Measurements from ENCODE around the gene GIPC2.
"Not testable (repeated sequence)": the region's sequence is repeated elsewhere in the genome, so short reads cannot be mapped to it uniquely, and the experiment has no call there.

Gene GIPC2, protein sequence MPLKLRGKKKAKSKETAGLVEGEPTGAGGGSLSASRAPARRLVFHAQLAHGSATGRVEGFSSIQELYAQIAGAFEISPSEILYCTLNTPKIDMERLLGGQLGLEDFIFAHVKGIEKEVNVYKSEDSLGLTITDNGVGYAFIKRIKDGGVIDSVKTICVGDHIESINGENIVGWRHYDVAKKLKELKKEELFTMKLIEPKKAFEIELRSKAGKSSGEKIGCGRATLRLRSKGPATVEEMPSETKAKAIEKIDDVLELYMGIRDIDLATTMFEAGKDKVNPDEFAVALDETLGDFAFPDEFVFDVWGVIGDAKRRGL

GRCh38 chr1:78045926-78046778 is at the start of gene GIPC2:
Gene GIPC2 (plus strand): TSS chr1:78045966. CDS start chr1:78046095, 129 bp downstream.
- DNase-seq (ENCODE audit: low spot score) = peak; percentile 51

GRCh38 chr1:77996734-77997133 is 49.0 kb upstream of the GIPC2 start:
- no peak for DNase-seq (ENCODE audit: low spot score)

DNA sequence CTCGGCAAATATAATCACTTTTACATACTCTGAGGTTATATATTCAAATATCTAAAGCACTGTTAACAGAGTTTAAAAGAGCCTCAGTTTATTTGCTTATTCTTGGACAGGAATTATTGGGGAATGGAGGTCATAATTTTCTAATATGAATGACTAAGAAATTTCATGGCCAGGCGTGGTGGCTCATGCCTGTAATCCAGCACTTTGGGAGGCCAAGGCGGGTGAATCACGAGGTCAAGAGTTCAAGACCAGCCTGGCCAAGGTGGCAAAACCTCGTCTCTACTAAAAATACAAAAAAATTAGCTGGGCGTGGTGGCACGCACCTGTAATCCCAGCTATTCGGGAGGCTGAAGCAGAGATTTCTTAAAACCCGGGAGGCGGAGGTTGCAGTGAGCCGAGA is 45.2 kb upstream of the GIPC2 start:
- not testable (repeated sequence) for DNase-seq (ENCODE audit: low spot score)

- no peak for DNase-seq (ENCODE audit: low spot score)
Measured at GRCh38 chr1:78003070-78003746, 42.6 kb upstream of the GIPC2 start.

GRCh38 chr1:78003882-78004718 is 41.7 kb upstream of the GIPC2 start:
- peak; percentile 51 for DNase-seq (ENCODE audit: low spot score)

- DNase-seq (ENCODE audit: low spot score) = peak; percentile 83
Measured at GRCh38 chr1:78004719-78005447, 40.9 kb upstream of the GIPC2 start, which contains the start of gene DNAJB4. Gene DNAJB4 (plus strand): TSS chr1:78004939. CDS start chr1:78005111, 172 bp downstream.

DNA sequence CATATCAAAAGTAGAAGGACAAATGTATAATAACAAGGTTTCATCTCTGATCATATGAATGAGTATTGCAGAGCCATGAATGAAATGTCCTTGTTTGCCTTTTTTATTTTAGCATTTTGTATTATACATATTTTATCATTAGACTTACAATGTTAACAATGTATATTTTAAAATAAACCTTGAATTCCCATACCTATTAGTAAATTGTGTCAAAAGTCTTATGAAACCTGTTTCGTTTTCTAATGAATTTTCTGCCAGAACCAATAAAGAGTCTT is 40.4 kb upstream of the GIPC2 start:
- DNase-seq (ENCODE audit: low spot score) = no peak

- DNase-seq (ENCODE audit: low spot score) = peak; percentile 43
Measured at GRCh38 chr1:78005755-78006154, 40.0 kb upstream of the GIPC2 start.

DNA sequence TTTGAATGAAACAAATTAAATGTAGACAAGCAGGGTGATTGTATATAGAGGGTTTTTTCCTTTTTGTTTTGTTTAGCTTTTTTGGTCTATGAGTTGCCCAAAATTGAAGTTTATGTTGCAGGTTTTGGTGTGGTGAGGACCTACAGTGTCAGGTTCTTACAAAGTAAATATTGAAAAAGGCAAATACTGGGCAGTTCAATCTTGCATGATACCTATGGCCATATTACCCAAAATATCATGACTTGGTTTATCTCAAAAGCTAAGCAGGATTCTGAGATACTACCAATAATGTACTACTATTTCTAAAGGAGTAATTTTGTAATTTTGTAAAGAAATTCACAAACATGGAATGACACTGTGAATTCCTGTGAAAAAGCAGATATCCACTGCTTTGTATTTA is 39.2 kb upstream of the GIPC2 start:
- DNase-seq (ENCODE audit: low spot score) = no peak

GRCh38 chr1:78007677-78008341 is 38.0 kb upstream of the GIPC2 start:
- DNase-seq (ENCODE audit: low spot score) = no peak

GRCh38 chr1:78009276-78009675 is 36.5 kb upstream of the GIPC2 start:
- no peak for DNase-seq (ENCODE audit: low spot score)

DNA sequence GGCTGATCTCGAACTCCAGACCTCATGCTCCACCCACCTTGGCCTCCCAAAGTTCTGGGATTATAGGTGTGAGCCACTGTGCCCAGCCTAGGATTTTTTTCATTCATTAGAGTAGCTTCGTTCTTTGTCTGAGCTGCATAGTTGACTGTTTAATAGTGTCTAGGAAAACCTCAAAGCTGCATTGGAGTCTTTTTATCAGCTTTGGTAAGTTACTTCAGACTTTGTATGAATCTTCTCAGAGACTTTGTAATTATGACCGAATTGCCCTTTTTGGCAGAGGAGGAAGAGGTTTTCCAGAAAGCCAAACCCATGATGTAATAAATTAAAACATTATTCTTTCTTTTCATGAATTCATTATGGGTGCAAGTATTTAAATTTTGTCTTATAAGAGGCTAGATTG is 35.9 kb upstream of the GIPC2 start:
- peak; percentile 16 for DNase-seq (ENCODE audit: low spot score)

DNA sequence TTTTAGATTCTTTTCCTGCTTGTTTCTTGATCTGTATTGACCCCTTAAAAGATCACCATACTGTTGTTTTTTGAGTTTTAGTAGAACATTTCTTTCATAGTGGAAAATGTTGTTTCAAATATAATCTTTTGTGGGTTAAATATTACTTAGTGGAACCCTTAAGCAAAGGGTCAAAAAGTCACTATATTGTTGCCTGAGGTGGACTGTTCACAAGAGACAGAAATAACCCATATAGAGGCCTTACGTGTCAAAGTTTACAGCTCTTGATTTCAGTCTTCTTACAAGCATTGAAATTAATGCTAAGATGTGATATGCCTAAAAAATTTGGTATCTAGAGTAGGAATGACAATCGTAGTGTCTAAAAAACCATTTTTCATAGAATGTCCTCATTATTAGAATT is 34.7 kb upstream of the GIPC2 start:
- no peak for DNase-seq (ENCODE audit: low spot score)

- no peak for DNase-seq (ENCODE audit: low spot score)
Measured at GRCh38 chr1:78015148-78015547, 30.6 kb upstream of the GIPC2 start.

DNA sequence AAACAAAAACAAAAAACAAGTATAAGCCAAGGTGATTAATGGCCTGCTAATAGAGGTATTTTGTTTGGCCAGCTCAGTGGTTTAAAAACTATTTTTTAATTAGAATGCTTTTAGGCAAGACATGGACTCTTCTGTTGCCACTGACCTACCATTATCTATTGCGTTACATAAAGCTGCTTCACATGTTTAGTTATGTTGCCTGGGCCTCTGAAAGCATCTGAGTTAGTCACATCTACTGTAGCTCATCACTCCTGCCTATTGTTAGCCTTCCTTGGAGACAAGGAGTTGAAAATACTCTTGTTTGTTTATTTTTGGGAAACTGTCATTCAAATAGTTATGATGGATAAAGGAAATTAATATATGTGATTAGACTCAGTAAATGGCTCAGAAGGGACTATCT is 26.7 kb upstream of the GIPC2 start:
- DNase-seq (ENCODE audit: low spot score) = no peak

DNA sequence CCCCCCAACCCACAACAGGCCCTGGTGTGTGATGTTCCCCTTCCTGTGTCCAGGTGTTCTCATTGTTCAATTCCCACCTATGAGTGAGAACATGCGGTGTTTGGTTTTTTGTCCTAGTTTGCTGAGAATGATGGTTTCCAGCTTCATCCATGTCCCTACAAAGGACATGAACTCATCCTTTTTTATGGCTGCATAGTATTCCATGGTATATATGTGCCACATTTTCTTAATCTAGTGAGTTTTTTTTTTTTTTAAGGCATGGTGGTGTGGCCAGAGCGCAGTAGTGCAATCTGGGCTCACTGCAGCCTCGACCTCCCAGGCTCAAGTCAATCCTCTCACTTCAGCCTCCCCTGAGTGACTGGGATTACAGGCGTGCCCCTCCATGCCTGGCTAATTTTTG is 24.6 kb upstream of the GIPC2 start:
- DNase-seq (ENCODE audit: low spot score) = not testable (repeated sequence)

GRCh38 chr1:78029793-78030192 is 16.0 kb upstream of the GIPC2 start:
- no peak for DNase-seq (ENCODE audit: low spot score)

GRCh38 chr1:78032996-78033796 is 12.6 kb upstream of the GIPC2 start:
- DNase-seq (ENCODE audit: low spot score) = no peak

DNA sequence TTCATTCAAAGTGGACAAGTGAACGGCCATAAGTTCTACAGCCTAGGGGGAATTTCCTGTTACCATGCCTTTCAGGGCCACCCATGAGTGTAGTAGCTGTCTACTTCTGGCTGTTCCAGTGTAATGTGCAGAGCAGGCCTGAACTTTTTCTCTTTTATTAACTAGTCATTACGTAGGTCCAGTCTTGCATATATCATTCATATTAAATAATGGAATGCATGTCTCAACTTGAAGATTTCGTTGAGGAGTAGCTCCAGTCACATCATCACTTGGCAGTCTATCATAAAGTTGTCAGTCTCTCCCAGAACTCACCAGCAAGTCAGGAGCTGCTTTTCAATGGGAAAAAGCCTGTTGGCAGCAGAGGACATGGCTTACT is 12.0 kb upstream of the GIPC2 start:
- DNase-seq (ENCODE audit: low spot score) = no peak

- peak; percentile 25 for DNase-seq (ENCODE audit: low spot score)
Measured at GRCh38 chr1:78035121-78035520, 10.6 kb upstream of the GIPC2 start.
